ENCODE data around the gene RNF151. TPM values are rescaled to one million over a fixed set of nuclear protein-coding genes. Genes with fewer than 3 reads are reported as not detected.
A peak's percentile ranks its signal among the peaks of the same experiment; 100 is the strongest.

The RNF151 gene
- total RNA-seq, 1 experiment from 2014 or later, result 0.28 TPM

- peak within 1 kb of the TSS; percentile 16 for H3K14ac ChIP-seq (ENCODE audit: insufficient read depth, low read length)
- TF ChIP-seq CTCF (conservative IDR thresholded peaks at IDR 0.05), result no peak
- Mint-ChIP-seq H3K27ac (peak within 1 kb of the TSS; percentile 94 to 98 (median 95)), H3K36me3 (ENCODE audit: insufficient read depth in 1 of 3, low read depth in 3 of 3) (peaks cover 10 to 22% (median 22%) of the 10 kb centered on the region in 3 experiments), H3K4me1 (peaks cover 8 to 14% of the 10 kb centered on the region in 2 experiments), H3K9me3 (no peaks in the 10 kb centered on the region; a peak in 2 of 5 replicates), H3K27me3 (ENCODE audit: low read depth) (no peaks in the 10 kb centered on the region), H3K4me3 (peak within 1 kb of the TSS; percentile 93 to 96)
- H3K9me3 ChIP-seq (ENCODE audit: control insufficient read depth, low read depth, low read length), result no peaks in the 10 kb centered on the region
- no peaks in the 10 kb centered on the region for H3K27me3 ChIP-seq (ENCODE audit: insufficient read depth, low read length)
- peaks cover 5% of the 10 kb centered on the region for H3K79me1 ChIP-seq (ENCODE audit: insufficient read depth, low read depth, low read length, poor library complexity, severe bottlenecking)
- peak; percentile 94 for DNase-seq
- no CpG with 5 or more reads among the region's 78 CpGs for WGBS (ENCODE audit: extremely low coverage, insufficient read length, low lambda C conversion rate)
- H2BK12ac ChIP-seq (ENCODE audit: insufficient read length, low read depth, low read length), result no peak within 1 kb of the TSS
- no peak within 1 kb of the TSS for H2AK5ac ChIP-seq (ENCODE audit: insufficient read length, low read length)
- no peak within 1 kb of the TSS for H3K23ac ChIP-seq (ENCODE audit: insufficient read length, low read depth, low read length)
- no peak within 1 kb of the TSS for H2AFZ ChIP-seq (ENCODE audit: low read length)
- peak within 1 kb of the TSS; percentile 68 for H3K9ac ChIP-seq (ENCODE audit: extremely low read depth, insufficient read length, low read length)
- H3K4ac ChIP-seq (ENCODE audit: low read depth, low read length), result no peak within 1 kb of the TSS
- no peak within 1 kb of the TSS for H3T11ph ChIP-seq (ENCODE audit: low read length)
- H4K5ac ChIP-seq (ENCODE audit: insufficient read length, low read depth, low read length), result no peak within 1 kb of the TSS
- H4K20me1 ChIP-seq (ENCODE audit: control insufficient read depth, insufficient read depth, insufficient read length), result no peaks in the 10 kb centered on the region
- H3K23me2 ChIP-seq (ENCODE audit: insufficient read length, low read depth, low read length, poor library complexity, severe bottlenecking), result peaks cover 8% of the 10 kb centered on the region
- H3K79me2 ChIP-seq (ENCODE audit: insufficient read depth, low read length), result peaks cover 6% of the 10 kb centered on the region; the same call in 1 of the 2 replicates
- H3K18ac ChIP-seq (ENCODE audit: insufficient read length, low read depth, low read length), result peak within 1 kb of the TSS; percentile 3
- H2BK5ac ChIP-seq (ENCODE audit: insufficient read length, low read length), result no peak within 1 kb of the TSS
- no peak within 1 kb of the TSS for H4K8ac ChIP-seq (replicated peaks; ENCODE audit: insufficient read length, low read depth, low read length)
- H3K27ac ChIP-seq (ENCODE audit: insufficient read length, low read depth, low read length), result no peak within 1 kb of the TSS
- H3K4me1 ChIP-seq (ENCODE audit: insufficient read depth, low read length), result no peaks in the 10 kb centered on the region
- no peak within 1 kb of the TSS for H2BK20ac ChIP-seq (ENCODE audit: low read depth, low read length, poor library complexity, severe bottlenecking)
- no peak within 1 kb of the TSS for H3K56ac ChIP-seq (ENCODE audit: insufficient read length, low read depth, low read length)
- no peak within 1 kb of the TSS for H2BK15ac ChIP-seq (ENCODE audit: low read depth, low read length)
- H4K91ac ChIP-seq (ENCODE audit: insufficient read length, low read depth, low read length), result no peak within 1 kb of the TSS
- H3K4me2 ChIP-seq (ENCODE audit: insufficient read depth, insufficient read length, low read length), result peak within 1 kb of the TSS; percentile 62
- H2BK120ac ChIP-seq (ENCODE audit: low read depth, low read length, poor library complexity, severe bottlenecking), result no peak within 1 kb of the TSS
Observed at GRCh38 chr16:1971796-1972489, 5.3 kb downstream of the RNF151 start, which contains the start of gene TBL3. Gene TBL3 (plus strand): TSS chr16:1972053. CDS start chr16:1972165, 112 bp downstream.

Data from H9 (cell line).